GM21576 (cell line): ENCODE data around the gene MFSD2B.

ENCODE experiments used
- ATAC-seq: cut with Tn5 transposase; IDR thresholded peaks from one replicate; pipeline ENCODE4 v1.9.1; 2021; ENCODE audit warnings: mild to moderate bottlenecking, moderate library complexity; ENCODE audit not compliant: unreplicated experiment

Gene MFSD2B

DNA sequence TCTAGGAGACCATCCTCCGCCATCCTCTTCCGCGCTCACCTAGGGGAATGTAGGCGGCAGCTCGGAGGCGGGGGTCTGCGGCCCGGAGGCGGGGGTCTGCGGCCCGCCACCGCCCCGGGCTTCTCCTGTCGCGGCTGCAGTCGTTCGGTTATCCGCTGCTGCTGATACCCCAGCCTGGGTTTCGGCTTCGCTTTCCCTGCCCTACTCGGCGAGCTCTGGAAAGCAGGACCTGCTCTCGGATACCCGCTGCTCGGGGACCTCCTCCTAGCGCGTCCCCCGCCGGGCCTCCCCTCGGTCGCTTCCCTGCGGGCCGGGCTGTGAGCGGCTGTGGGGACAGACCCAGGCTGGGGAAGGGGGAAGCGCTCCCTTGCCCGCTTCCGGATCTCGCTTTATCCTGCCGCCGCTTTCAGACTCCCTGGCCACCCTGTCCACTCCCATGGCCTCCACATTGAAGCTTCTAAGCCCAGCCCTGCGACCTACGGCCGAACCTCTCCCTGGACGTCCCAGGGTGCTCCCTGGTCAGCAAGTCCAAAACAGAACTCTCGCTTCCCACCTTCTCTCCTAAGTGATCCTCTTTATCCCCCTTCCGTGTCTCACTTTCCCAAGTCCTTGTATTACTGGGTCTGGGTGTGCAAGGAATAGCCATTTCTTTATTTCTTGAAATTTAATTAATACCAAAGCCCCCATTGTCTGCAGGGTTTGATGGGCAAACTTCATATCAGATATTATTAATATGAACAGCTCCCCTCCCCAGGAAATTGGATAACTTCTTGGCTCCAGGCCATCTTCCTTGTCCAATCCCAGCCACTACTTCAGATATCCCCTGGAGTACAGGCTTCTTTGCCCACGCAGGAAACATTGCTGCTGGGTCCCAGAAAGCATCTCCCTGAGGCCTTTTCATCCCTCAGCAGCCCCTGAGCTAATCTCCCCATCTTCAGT lies 40.4 kb downstream of the MFSD2B start:
- no peak for ATAC-seq

DNA sequence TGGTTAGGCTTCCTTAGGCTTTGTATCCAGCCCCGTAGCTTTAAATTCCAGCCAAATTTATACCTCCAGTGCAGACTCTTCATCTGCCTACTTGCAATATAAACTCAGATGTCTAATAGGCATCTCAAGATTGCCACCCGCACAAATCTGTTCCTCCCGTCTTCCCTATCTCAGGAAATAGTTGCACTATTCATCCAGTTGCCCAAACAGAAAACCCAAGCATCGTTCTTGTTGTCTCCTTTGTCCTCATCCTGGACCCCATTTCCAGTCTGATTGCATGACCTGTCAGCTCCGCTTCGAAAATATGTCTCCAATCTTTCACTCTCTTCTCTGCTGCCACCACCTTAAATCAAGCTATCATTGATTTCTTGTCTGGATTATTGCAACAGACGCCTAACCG lies 41.9 kb downstream of the MFSD2B start:
- no peak for ATAC-seq

DNA sequence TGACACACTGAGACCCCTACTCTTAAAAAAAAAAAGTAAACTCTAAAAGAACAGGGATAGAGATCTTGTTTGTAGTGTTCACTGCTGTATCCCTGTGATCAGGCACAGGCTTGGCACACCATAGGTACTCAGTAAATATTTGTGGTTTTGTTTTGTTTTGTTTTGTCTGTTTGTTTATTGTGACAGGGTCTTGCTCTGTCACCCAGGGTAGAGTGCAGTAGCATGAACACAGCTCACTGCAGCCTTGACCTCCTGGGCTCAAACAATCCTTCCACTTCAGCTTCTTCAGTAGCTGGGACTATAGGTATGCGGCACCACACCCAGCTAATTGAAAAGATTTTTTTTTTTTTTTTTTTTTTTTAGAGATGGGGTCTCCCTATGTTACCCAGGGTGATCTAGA lies 43.1 kb downstream of the MFSD2B start:
- no peak for ATAC-seq

DNA sequence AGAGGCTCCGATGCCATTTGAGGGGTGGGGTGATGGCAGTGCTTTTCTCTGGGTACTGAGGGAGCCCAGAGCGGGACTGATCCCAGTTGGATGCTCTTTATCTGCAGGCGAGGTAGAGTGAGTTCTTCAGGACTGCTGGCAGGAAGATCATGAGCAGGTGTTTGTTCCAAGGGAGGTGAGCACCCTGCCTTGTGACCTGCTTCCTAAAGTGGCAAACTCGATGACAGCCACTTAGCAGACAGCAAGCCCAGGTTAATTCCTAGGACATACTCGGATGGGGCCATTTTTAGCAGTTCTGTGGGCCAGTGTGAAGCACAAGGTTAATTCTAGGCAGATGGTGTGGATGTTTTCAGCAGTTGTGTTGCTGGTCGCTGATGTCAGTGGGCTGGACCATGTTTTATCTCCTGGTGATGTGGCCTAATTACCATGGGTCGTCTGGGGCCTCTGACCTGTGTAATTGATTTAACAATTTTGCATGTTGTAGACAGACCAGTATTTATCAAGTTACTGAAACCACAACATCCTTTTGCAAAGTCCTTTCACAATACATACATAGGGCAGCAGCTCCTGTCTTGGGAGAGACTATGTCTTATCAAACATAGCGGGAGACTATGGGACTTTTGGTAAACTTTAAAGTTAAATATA lies 44.6 kb downstream of the MFSD2B start:
- no peak for ATAC-seq

DNA sequence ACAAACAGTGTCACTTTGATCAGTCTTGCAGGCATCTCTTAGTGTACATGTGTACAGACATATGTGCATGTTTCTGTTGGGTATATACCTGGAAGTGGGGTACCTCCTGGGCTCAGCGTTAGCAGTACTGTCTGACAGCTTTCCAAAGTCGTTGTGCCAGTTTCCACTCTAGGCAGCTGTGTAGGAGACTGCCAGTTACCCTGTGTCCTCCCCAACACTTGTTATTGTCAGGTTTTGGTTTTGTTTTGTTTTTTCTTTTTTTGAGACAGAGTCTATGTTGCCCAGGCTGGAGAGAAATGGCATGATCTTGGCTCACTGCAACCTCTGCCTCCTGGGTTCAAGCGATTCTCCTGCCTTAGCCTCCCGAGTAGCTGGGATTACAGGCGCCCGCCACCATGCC lies 45.9 kb downstream of the MFSD2B start:
- ATAC-seq = no peak

DNA sequence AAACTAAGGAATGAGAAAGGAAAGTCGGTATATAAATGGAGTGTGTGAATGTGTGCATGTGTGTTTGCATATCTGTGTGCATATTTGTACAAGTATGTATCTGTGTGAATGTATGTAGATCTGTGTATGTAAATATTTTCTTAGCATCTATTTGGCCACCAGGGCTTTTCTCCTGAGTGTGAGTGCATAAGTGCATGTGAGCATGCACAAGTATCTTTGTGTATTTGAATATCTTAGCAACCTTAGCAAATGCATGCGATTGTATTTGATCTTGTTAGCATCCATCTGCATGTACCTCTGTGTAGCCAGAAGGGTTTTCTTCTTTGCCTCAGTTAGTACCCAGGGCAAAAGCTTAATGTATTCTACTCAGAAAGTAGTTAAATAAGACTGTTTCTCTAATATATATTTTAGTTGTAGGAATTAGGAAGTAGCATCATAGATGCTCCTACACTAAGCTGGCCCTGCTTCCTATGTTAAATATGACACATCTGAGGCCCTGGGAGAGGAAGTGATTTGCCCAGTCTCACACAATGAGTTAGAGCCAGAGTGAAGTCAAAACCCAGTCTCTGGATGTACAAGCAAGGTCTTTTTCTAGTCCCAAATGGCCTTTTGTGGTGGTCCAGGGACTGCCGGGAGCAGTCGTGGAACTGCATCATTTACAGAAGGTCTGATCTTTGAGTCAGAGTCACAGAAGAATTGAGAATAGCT lies 48.8 kb downstream of the MFSD2B start:
- no peak for ATAC-seq

DNA sequence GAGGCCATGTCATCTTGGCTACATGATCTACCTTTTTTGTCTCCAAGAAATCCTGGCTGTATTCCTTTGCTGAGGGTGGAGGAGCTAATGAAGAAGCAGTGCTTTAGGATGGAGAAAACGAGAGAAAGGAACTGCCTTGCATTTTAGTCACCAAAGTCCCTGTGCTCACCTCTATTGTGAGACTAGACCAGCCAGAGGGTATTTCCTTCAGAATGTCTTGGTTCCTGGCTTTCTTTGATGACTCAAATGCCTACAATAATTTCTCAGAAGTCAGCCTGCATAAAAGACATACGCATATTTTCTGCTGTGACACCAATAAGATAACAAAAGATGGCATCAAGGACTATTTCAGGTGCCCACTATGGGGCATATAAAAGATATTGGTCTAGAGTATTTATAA lies 55.5 kb downstream of the MFSD2B start:
- no peak for ATAC-seq

DNA sequence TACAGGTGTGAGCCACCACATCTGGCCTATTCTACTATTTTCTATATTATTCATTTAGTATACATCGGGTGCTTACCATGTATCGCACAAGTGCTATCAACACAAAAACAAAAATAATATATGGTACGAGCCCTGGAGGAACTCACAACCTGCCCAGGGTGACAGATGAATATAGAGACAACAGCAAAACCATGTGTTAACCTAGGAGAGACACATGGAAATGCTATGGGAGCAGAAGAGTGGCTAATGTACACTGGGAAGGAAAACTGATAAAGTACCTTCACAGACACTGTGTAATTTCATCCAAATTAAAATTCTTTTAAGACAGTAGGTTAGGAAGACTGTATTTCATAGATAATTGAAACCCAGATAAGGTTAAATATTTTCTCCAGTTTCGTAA lies 62.4 kb downstream of the MFSD2B start:
- no peak for ATAC-seq

DNA sequence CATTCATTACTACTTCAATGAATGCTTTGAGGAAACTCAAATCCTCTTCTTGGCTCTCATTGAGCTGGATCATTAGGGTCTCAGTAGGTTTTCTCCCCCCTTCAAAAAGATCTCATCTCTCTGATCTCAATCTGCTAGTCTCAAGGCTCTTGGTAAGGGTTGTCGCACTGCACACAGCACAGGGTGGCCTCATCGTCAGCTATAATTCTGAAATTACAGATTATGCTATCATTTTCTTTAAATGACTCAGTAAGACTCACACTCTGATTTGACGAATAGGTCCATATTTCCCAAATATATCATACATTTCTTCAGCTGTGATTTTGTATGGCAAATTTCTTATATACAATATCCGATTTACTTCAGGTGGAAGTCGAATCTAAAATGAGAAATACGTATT lies 63.9 kb downstream of the MFSD2B start:
- ATAC-seq = no peak

DNA sequence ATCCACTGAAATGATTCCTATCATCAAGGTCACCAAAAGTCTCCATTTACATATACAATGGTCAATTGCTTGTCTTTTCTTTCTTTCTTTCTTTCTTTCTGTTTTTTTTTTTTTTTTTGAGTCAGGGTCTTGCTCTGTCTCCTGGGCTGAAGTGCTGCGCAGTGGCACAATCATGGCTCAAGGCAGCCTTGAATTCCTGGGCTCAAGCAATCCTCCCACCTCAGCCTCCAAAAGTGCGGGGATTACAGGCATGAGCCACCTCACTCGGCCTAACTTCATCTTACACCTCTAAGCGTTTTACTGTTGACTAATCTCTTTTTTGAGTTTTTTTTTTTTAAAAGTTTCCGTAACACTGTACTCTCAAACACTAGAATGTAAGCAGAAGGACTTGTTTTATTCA lies 65.4 kb downstream of the MFSD2B start:
- ATAC-seq = no peak
